H4 (cell line): ENCODE data around the gene GARRE1. TPM values are rescaled to one million over a fixed set of nuclear protein-coding genes. Genes with fewer than 3 reads are reported as not detected.
A peak's percentile ranks its signal among the peaks of the same experiment; 100 is the strongest.
"Not testable (repeated sequence)": the region's sequence is repeated elsewhere in the genome, so short reads cannot be mapped to it uniquely, and the experiment has no call there.

ENCODE experiments used
- DNase-seq: peaks from one replicate; pipeline ENCODE4 v3.0.0-alpha.2; 2015; ENCODE audit warnings: low spot score
- total RNA-seq: library from RNA; depleted of rRNA; stranded (reverse); fragments of >200 nt; shearing (Covaris generic); gene quantifications from 2 replicates; pipeline ENCODE4 v1.2.3, GENCODE V29; 2014; rRNA removed

Gene GARRE1, protein sequence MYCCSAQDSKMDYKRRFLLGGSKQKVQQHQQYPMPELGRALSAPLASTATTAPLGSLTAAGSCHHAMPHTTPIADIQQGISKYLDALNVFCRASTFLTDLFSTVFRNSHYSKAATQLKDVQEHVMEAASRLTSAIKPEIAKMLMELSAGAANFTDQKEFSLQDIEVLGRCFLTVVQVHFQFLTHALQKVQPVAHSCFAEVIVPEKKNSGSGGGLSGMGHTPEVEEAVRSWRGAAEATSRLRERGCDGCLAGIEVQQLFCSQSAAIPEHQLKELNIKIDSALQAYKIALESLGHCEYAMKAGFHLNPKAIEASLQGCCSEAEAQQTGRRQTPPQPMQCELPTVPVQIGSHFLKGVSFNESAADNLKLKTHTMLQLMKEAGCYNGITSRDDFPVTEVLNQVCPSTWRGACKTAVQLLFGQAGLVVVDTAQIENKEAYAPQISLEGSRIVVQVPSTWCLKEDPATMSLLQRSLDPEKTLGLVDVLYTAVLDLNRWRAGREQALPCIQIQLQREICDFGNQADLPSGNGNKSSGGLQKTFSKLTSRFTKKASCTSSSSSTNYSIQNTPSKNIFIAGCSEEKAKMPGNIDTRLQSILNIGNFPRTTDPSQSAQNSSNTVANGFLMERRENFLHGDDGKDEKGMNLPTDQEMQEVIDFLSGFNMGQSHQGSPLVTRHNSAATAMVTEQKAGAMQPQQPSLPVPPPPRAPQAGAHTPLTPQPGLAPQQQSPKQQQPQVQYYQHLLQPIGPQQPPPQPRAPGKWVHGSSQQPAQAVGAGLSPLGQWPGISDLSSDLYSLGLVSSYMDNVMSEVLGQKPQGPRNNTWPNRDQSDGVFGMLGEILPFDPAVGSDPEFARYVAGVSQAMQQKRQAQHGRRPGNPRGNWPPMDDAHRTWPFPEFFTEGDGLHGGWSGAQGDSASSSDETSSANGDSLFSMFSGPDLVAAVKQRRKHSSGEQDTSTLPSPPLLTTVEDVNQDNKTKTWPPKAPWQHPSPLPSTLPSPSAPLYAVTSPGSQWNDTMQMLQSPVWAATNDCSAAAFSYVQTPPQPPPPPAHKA (N-terminal part only)
- total RNA-seq: 10.4 and 11.9 TPM in 2 replicates

DNA sequence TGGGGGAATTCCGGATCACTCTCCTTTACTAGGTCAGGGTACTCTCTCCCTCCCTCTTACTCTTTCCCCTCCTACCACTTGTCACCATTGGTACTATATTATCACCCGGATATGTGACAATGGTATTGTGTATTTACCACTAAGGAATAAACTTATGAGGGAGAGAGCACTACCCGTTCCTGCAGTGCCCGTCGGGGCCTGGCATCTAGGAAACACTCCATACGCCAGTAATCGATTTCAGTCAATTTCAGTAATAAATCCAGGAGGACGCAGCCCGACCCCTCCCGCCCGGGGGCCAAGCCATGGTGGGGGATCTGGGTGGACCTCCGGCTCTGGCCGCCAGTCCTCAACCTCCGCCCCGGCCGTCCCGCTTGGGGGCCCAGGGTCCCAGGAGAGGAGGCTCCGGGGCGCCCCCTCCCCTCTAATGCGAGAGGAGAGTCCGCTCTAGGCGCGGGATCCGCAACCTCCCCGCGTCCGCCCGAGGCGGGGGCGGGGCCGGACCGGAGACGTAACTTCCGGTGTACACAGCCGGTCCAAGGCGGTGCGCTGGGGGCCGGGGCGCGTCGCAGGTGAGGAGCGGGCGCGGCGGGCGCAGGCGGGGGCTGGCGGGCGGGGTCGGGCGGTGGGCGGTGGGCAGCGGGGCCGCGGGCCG, at the start of gene GARRE1:
Gene GARRE1, plus strand, starts transcription at position 509 of the 652 bp plus-strand sequence. CDS start 45,920 bp downstream, outside the sequence.
- peak; percentile 77 for DNase-seq

DNA sequence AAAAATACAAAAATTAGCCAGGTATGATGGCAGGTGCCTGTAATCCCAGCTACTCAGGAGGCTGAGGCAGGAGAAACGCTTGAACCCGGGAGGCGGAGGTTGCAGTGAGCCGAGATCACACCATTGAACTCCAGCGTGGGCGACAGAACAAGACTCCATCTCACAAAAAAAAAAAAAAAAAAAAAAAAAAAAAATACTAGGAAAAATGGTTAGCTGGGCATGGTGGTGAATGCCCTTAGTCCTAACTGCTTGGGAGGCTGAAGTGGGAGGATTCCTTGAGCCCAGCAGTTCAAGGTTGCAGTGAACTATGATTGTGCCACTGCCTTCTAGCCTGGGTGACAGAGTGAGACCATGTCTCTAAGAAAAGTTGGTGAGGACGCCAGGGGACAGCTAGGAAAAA, 49.0 kb upstream of the GARRE1 start:
- DNase-seq: not testable (repeated sequence)

DNA sequence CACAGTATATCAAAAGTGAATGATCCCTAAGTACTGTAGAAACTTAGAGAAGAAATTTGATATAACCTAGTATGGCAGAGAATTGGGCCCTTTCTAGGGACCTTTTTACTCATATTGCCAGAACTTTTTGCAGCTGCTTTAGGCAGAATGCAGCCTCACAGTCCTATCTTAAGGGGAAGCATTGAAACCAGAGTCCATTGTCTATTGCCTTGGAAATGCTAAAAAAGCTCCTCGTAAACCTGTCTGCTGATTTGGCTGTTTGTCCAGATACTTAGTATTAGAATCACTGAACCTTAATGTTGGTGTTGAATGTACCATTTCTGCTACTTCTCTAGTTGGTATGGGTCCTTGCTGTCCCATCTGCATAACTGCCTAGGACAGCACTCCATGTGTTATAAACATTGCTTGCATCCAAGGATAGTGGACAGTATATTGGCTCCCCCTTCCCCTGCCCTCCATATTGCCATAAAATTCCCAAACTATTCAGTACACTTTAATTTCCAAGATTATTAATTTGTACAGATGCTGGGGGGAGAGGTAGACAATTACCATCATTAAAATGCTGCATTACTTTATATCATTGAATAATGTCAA, 46.0 kb upstream of the GARRE1 start:
- no peak for DNase-seq

DNA sequence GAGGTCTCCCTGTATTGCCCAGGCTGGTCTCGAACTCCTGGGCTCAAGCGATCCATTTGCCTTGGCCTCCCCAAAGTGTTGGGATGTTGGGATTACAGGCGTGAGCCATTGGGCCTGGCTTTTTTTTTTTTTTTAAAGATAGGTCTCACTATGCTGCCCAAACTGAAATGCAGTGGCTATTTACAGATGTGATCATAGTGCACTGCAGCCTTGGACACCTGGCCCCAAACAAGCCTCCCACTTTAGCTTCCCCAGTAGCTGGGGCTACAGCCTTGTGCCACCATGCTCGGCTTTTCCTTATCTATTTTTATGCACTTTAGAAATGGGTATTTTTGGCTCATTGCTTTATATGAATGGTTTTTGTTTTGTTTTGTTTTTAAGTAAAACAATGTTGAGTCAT, 44.6 kb upstream of the GARRE1 start:
- no peak for DNase-seq

DNA sequence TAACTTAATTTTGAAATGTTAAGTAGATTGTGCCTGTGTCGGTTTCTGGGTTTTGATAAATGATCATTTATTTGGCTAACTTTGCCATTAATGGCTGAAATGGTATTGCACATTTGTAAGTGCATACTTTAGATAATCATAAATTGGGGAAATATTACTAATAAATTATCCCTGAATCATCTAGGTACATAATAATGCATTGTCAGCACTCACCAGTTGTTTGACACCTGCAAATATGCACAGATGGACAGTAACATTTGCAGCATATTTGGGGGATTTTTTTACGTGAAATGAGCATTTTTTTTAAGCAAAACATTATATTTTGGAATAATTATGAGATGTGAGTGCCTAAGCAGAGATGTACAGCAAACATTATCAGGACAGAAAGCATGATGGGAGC, 41.1 kb upstream of the GARRE1 start:
- DNase-seq: no peak

DNA sequence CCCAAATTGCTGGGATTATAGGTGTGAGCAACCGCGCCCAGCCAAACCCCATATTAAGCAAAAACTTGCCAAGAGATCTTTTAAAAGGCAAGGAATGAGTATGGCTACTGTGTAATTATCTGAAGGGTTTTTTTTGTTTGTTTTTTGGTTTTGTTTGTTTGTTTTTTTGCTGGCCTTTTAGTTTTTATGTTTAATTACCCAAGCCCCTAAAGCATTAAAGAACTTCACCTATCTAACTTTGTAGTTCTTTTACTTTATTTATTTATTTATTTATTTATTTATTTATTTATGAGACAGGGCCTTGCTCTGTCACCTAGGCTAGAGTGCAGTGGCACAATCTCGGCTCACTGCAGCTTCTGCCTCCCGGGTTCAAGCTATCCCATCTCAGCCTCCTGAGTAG, 40.3 kb upstream of the GARRE1 start:
- DNase-seq: no peak

DNA sequence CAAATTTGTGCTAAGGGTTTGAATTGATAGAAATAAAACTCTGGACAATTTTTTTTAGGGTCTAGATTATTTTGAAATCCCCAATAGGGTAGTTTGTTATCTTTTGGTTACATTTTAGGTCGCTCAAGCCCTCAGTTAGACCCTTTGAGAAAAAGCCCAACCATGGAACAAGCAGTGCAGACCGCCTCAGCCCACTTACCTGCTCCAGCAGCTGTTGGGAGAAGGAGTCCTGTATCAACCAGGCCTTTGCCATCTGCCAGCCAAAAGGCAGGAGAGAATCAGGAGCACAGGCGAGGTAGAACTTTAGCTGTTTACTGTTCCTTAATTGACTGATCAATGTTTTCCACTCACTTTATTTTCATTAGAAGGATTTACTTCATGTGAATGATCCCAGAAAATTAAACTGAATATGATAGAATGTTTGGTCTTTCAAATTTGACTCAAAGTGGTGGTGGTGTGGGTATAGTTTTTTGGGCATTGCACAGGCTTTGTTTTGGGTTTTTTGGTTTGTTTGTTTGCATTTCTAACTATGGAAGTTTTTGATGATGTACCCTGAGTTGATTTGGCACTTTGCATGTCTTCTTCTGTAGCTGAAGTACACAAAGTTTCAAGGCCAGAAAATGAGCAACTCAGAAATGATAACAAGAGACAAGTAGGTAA, 39.2 kb upstream of the GARRE1 start:
- DNase-seq: no peak

DNA sequence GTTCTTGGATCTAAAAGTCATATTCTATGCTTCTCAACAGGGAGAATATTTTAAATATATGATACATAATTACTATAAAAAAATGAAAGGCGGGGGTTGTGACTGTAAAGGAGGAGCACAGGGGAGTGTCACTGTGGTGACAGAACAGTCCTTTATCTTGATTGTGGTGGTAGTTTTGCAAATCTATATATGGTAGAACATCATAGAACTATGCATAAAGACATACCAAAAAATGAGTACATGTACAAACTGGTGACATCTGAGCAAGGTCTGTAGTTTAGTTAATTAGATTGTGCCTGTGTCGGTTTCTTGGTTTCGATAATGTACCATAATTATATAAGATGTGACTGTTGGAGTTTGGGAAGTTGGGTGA, 38.7 kb upstream of the GARRE1 start:
- no peak for DNase-seq

DNA sequence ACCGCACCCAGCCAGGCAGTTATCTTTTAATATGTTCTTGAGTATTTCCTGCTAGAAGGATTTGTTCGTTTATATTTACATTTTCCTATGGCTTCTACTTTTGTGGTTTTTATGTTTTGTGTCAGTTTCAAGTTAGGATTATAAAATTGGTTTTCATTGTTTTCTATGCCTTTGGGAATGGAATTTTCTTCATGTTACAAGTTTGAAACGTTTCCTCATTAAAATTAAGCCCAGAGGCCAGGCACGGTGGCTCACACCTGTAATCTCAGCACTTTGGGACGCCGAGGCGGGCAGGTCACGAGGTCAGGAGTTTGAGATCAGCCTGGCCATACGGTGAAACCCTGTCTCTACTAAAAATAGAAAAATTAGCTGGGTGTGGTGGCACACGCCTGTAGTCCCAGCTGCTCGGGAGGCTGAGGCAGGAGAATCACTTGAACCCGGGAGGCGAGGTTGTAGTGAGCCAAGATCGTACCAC, 37.6 kb upstream of the GARRE1 start:
- not testable (repeated sequence) for DNase-seq

DNA sequence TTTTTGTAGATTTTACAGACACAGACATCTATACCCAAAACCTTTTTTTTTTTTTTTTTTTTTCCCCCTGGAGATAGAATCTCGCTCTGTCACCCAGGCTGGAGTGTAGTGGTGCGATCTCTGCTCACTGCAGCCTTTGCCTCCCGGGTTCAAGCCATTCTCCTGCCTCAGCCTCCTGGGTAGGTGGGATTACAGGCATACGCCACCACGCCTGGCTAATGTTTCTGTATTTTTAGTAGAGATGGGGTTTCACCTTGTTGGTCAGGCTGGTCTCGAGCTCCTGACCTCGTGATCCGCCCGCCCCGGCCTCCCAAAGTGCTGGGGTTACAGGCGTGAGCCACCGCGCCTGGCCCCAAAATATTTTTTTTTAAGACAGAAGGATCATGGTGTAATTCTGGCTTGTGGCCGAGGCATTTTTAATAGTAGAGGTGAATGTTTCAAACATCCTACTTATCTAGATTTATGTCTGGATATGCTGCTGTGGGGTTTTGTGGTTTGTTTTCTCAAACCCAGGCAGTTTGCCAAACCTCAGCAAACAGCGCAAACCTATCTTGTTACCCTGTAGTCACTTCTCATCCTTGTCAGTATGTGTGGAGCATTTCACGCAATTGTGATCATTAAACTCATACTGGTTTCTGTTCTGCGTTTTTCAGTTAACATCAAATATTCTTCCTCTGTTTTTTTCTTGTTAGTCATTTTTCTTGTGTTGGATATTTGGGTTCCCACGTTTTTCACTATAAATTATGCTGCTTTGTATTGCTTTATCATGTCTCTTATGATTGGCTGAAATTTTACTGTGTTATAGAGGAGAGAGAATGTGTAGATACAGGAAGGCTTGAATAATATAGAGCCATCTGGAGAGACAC, 36.2 kb upstream of the GARRE1 start:
- peak; percentile 97 for DNase-seq

DNA sequence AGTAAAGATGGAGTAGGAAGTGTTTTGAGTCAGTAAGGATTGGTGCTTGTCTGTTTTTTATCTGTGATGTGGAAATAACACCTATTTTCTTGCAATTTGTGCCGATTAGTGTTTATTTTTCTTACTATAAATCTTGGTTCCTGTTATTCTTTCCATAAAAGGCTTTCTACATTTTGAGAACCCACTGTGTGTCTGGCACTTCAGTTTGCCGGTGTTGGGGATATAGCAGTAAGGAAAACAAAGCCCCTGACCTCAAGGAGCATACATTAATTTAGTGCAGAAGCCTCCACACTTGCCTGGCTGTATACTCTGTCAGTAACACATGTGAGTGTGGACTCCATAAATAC, 35.6 kb upstream of the GARRE1 start:
- DNase-seq: no peak

DNA sequence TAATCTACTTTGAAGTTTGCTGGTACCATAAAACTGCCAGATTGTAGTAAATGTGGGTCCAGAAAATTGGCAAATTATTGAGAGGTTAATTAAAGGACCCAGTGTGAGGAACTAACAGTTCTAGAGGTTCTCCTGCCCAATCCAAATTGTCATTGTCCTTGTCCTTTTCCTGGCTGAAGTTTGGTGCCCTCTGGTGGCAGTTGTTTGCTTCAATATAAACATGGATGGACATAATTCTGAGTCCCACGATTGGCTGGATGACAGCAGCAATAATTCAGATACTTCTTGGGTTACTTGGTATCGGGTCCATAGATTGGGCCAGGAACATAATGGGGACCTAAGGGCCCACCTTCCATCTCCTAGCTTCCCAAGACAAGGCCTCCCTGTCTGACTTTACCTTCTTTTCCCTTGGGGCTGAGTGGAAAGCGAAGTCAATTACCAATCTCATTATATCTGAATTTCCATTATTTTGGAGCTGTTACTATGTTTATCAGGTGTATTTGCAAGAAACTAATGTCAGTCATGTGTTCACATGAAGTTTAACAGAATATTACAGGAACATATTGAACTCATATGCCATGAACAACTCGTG, 33.8 kb upstream of the GARRE1 start:
- peak; percentile 70 for DNase-seq

DNA sequence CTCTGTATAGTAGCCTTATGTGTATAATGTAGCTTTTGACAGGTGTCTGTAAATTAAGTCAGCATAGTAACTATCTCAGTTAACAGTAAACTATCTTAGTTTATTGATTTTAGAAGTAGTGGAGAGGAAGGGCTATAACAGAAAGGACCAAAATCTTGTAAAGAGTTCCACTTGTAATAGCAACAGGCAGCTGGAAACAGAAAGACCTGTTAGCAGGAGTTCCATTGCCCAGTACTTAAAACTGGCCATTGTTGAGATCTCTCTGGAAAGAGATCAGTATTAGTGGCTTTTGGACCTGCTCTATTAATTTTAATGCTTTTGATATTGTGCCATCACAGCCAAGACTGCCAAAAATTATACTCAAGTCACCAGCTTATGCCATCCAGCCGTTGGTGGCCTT, 32.0 kb upstream of the GARRE1 start:
- no peak for DNase-seq

DNA sequence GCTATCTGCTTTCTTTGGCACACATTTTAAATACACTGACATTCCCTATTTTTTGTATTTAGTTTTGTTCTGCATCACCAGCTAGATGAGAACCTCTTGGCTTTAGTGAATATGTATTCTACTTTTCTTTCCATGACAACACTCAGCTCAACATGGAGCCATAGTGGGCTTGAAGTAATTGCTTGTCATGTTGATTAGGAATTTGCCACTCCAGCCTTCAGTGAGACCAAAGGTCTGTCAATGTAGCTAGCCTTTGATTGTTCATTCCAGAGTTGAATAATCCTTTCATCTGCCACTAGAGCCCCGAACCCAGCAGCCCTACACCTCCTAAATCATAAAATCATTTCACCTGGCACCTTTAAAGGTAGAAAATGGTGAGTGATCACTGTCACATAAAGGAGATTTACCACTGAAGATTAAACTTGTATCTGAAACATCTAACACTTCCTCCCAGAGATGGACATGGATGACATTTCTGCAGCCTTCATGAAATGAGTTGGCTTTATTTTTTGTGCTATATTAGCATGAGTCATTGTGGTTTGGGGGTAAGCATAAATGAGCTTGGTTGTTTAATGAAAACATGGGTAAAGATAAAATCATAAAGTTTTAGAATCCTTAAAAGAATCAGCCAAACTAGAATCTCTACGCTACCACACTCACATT, 29.2 kb upstream of the GARRE1 start:
- peak; percentile 74 for DNase-seq

DNA sequence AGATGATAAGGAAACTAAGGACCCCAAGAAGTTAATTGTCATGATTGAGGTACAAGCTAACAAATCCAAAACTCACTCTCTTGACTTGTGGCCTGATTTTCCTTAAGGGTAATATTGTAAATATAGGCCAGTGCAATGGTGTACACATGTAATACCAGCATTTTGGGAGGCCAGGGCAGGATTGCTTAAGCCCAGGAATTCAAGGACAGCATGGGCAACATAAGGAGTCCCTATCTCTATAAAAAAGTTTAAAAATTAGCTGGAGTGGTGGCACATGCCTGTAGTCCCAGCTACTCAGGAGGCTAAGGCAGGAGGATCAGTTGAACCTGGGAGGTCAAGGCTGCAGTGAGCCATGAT, 28.7 kb upstream of the GARRE1 start:
- DNase-seq: peak; percentile 48

DNA sequence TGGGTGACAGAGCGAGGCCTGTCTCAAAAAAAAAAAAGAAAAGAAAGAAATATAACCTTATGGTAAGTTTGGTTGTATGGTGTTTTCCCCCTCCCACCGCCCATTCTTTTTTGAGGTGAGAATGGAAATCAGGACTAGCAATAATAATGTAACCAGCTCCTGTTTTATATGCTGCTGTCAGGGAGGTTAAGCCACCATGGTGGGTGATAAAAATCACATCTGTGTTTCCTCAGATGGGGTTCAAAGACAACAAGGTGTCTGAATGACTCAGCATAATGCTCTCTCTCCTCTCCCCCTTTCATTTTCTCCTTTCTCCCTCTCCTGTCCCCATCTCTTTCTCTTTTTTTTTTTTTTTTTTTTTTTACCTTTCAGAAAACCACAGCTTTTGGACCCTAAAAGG, 28.3 kb upstream of the GARRE1 start:
- no peak for DNase-seq

DNA sequence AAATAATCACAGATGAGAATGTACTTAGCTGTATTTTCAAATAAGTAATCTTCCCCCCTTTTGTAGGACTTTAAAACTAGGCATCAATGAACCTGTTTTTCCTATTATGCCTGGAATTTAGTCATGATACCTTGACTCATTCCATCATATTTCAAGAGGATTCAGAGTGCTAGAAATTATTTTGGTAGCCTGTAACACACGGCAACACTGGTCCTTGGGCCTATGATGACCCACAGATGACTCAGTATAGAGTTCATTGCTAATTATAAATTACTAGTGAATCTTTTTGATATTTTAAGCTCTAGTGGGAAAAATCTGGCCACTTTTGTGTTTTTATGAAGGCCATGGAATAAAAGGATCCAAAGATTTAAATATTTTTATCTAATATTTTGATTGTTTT, 26.0 kb upstream of the GARRE1 start:
- no peak for DNase-seq

DNA sequence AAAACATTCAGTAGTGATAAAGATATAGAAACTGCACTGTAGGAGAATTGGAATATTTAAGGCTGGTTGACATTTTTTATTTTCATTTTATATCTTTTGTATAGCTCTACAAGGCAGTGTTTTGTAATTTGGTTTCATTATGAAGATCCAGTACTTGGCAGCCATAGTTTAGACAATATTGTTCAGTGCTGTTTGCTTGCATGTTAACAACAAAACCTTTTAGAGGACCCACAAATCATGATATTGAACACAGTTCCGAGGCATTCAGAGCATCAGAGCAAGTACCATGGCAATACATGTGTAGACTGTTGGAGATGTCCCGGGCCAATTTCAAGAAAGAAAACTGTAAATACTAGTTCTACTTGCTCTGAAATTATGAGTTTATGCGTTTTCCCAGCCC, 25.6 kb upstream of the GARRE1 start:
- no peak for DNase-seq

DNA sequence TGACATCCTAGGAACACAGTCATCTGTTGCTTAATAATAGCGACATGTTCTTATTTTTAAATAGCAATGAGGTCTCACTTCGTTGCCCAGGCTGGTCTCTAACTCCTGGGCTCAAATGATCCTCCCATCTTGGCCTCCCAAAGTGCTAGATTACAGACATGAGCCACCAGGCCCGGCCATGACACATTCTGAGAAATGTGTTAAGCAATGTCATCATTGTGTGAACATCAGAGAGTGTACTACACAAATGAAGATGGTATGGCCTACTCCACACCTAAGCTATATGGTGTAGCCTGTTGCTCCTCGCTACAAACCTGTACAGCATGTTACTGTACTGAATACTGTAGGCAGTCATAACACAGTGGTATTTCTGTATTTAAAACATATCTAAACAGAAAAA, 24.6 kb upstream of the GARRE1 start:
- DNase-seq: no peak
